Neural cell (in vitro differentiated cells): Measurements from ENCODE around the gene BCAP29. TPM values are rescaled to one million over a fixed set of nuclear protein-coding genes. Genes with fewer than 3 reads are reported as not detected.

Experiments
- H2AFZ ChIP-seq: fragments of 200-600, 300-800 bp; sonication (generic), shearing (Covaris generic); 2 replicates; pipeline ENCODE4 v1.6.0; 2014; ENCODE audit warnings: low read depth, mild to moderate bottlenecking, antibody characterized with exemption, low read length, moderate library complexity
- H3F3A ChIP-seq: fragments of 200-600 bp; shearing (Covaris generic); 2 replicates; pipeline ENCODE4 v1.6.1; 2016; ENCODE audit warnings: mild to moderate bottlenecking, moderate library complexity, mixed read lengths, antibody characterized with exemption, low read length; ENCODE audit not compliant: insufficient read depth, poor library complexity, severe bottlenecking
- H3K27ac ChIP-seq: fragments of 200-600, 300-800 bp; sonication (generic), shearing (Covaris generic); 2 replicates; pipeline ENCODE4 v1.5.1; 2014; ENCODE audit warnings: mild to moderate bottlenecking, low read length, moderate library complexity
- H3K27me3 ChIP-seq: fragments of 300-800, 200-600 bp; sonication (generic), shearing (Covaris generic); 2 replicates; pipeline ENCODE4 v1.6.0; 2014; ENCODE audit warnings: mild to moderate bottlenecking, low read depth, low read length, moderate library complexity; ENCODE audit not compliant: insufficient read depth
- H3K36me3 ChIP-seq: fragments of 300-800, 200-600 bp; sonication (generic), shearing (Covaris generic); 2 replicates; pipeline ENCODE4 v1.5.1; 2014; ENCODE audit warnings: mild to moderate bottlenecking, antibody characterized with exemption, low read length, moderate library complexity; ENCODE audit not compliant: insufficient read depth
- H3K4me2 ChIP-seq: fragments of 300-800, 200-600 bp; sonication (generic), shearing (Covaris generic); 2 replicates; pipeline ENCODE4 v1.6.0; 2014; ENCODE audit warnings: mild to moderate bottlenecking, low read length
- H3K4me3 ChIP-seq: fragments of 300-800, 200-600 bp; sonication (generic), shearing (Covaris generic); 2 replicates; pipeline ENCODE4 v1.5.1; 2014; ENCODE audit warnings: mild to moderate bottlenecking, low read length, moderate library complexity
- H3K79me2 ChIP-seq: fragments of 200-600 bp; shearing (Covaris generic); replicated peaks from 2 replicates; pipeline ENCODE4 v1.6.0; 2014; ENCODE audit warnings: mild to moderate bottlenecking, low read length, moderate library complexity; ENCODE audit not compliant: insufficient read depth
- H3K9ac ChIP-seq: fragments of 300-800, 200-600 bp; sonication (generic), shearing (Covaris generic); 2 replicates; pipeline ENCODE4 v1.6.1; 2016; ENCODE audit warnings: mild to moderate bottlenecking, low read length, mixed read lengths
- H3K9me2 ChIP-seq: fragments of 200-600 bp; shearing (Covaris generic); 2 replicates; pipeline ENCODE4 v1.6.1; 2016; ENCODE audit warnings: mild to moderate bottlenecking, low read length, mixed read lengths; ENCODE audit not compliant: insufficient read depth
- H3K9me3 ChIP-seq: fragments of 200-600, 300-800 bp; sonication (generic), shearing (Covaris generic); 2 replicates; pipeline ENCODE4 v1.6.1; 2016; ENCODE audit warnings: mild to moderate bottlenecking, mixed run types, low read length, moderate library complexity, mixed read lengths
- H4K20me1 ChIP-seq: fragments of 200-600 bp; shearing (Covaris generic); 2 replicates; pipeline ENCODE4 v1.6.1; 2016; ENCODE audit warnings: mild to moderate bottlenecking, mixed run types; ENCODE audit not compliant: insufficient read depth
- EP300 ChIP-seq: fragments of 450-650 bp; conservative IDR thresholded peaks from 2 replicates; pipeline ENCODE4 v1.6.1; 2014; ENCODE audit warnings: antibody characterized with exemption, mild to moderate bottlenecking, moderate library complexity; ENCODE audit not compliant: poor library complexity, severe bottlenecking
- EZH2 ChIP-seq: fragments of 200-600, 300-800 bp; shearing (Covaris generic), sonication (generic); IDR thresholded peaks from 2 replicates; pipeline ENCODE4 v1.6.1; 2014; ENCODE audit warnings: antibody characterized with exemption, low read length, borderline replicate concordance, mild to moderate bottlenecking; ENCODE audit not compliant: insufficient read depth, poor library complexity, severe bottlenecking
- MXI1 ChIP-seq: fragments of 450-650 bp; conservative IDR thresholded peaks from 2 replicates; pipeline ENCODE4 v1.6.1; 2014; ENCODE audit warnings: antibody characterized with exemption, mild to moderate bottlenecking; ENCODE audit not compliant: poor library complexity, severe bottlenecking
- POLR2AphosphoS5 ChIP-seq: IDR thresholded peaks from 2 replicates; pipeline ENCODE4 v1.6.1; 2012
- RAD21 ChIP-seq: fragments of 450-650 bp; conservative IDR thresholded peaks from 2 replicates; pipeline ENCODE4 v1.6.1; 2014; ENCODE audit warnings: antibody characterized with exemption, mild to moderate bottlenecking, moderate library complexity
- SMC3 ChIP-seq: fragments of 450-650 bp; conservative IDR thresholded peaks from 2 replicates; pipeline ENCODE4 v1.6.1; 2014; ENCODE audit warnings: antibody characterized with exemption, mild to moderate bottlenecking, moderate library complexity; ENCODE audit not compliant: poor library complexity
- TAF1 ChIP-seq: IDR thresholded peaks from 2 replicates; pipeline ENCODE4 v1.6.1; 2012; ENCODE audit warnings: low read depth
- polyA plus RNA-seq: library from polyadenylated mRNA; depleted of rRNA; stranded (reverse); fragments of >200 nt; gene quantifications from 2 replicates; pipeline ENCODE4 v1.2.3, GENCODE V29; 2014
- TF ChIP-seq, protein P1 (sequence below): fragments of 450-650 bp; IDR thresholded peaks from 2 replicates; pipeline ENCODE4 v1.5.1; 2014; ENCODE audit warnings: antibody characterized with exemption, mild to moderate bottlenecking, moderate library complexity; ENCODE audit not compliant: poor library complexity, severe bottlenecking
- TF ChIP-seq, protein P2 (sequence below): IDR thresholded peaks from 2 replicates; pipeline ENCODE4 v1.6.1; 2012; ENCODE audit warnings: borderline replicate concordance

The BCAP29 gene
- polyA plus RNA-seq, 1 donor from 2014 or later: 51.5 TPM

DNA sequence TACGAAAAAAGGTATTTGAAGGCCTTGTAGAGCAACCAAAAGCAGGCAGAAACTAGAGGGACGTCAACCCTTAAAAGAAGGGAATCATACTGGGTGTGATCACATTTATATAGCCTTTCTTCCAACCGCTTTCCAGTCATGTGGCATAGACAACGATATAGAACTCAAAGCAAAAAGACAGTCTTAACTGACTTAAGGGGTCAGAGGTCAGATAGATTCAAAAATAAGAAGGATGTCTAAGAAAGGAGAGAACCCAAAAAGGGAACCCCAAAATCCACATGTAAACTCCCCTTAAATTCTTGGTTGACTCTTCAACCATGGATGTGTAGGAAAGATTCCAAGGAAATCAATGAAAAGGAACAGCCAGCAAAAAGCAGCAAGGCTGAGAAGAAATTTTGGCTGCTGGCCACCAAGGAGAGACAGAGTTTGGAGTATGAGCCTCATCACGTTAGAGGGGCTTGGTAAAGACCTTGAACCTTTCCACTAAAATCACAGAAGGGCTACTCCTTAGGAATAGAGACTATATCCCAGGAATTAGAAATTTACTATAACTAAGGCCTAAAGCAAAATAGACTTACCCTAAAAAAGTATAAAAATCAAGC is 8.6 kb downstream of the BCAP29 start:
- no peaks in the 10 kb centered on the region for H3K27me3 ChIP-seq
- H2AFZ ChIP-seq: no peak overlapping the region
- H4K20me1 ChIP-seq: no peaks in the 10 kb centered on the region
- H3K27ac ChIP-seq: no peak overlapping the region
- no peaks in the 10 kb centered on the region for H3K9me2 ChIP-seq
- no peak overlapping the region for H3K9ac ChIP-seq
- no peak overlapping the region for H3K4me2 ChIP-seq
- no peak overlapping the region for H3K4me3 ChIP-seq
- TF ChIP-seq TAF1: no peak
- TF ChIP-seq, protein P1, sequence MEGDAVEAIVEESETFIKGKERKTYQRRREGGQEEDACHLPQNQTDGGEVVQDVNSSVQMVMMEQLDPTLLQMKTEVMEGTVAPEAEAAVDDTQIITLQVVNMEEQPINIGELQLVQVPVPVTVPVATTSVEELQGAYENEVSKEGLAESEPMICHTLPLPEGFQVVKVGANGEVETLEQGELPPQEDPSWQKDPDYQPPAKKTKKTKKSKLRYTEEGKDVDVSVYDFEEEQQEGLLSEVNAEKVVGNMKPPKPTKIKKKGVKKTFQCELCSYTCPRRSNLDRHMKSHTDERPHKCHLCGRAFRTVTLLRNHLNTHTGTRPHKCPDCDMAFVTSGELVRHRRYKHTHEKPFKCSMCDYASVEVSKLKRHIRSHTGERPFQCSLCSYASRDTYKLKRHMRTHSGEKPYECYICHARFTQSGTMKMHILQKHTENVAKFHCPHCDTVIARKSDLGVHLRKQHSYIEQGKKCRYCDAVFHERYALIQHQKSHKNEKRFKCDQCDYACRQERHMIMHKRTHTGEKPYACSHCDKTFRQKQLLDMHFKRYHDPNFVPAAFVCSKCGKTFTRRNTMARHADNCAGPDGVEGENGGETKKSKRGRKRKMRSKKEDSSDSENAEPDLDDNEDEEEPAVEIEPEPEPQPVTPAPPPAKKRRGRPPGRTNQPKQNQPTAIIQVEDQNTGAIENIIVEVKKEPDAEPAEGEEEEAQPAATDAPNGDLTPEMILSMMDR: no peak
- TF ChIP-seq, protein P2, sequence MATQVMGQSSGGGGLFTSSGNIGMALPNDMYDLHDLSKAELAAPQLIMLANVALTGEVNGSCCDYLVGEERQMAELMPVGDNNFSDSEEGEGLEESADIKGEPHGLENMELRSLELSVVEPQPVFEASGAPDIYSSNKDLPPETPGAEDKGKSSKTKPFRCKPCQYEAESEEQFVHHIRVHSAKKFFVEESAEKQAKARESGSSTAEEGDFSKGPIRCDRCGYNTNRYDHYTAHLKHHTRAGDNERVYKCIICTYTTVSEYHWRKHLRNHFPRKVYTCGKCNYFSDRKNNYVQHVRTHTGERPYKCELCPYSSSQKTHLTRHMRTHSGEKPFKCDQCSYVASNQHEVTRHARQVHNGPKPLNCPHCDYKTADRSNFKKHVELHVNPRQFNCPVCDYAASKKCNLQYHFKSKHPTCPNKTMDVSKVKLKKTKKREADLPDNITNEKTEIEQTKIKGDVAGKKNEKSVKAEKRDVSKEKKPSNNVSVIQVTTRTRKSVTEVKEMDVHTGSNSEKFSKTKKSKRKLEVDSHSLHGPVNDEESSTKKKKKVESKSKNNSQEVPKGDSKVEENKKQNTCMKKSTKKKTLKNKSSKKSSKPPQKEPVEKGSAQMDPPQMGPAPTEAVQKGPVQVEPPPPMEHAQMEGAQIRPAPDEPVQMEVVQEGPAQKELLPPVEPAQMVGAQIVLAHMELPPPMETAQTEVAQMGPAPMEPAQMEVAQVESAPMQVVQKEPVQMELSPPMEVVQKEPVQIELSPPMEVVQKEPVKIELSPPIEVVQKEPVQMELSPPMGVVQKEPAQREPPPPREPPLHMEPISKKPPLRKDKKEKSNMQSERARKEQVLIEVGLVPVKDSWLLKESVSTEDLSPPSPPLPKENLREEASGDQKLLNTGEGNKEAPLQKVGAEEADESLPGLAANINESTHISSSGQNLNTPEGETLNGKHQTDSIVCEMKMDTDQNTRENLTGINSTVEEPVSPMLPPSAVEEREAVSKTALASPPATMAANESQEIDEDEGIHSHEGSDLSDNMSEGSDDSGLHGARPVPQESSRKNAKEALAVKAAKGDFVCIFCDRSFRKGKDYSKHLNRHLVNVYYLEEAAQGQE: no peak
- no peak for TF ChIP-seq MXI1
- TF ChIP-seq POLR2AphosphoS5: no peak
- no peaks in the 10 kb centered on the region for H3K36me3 ChIP-seq
- H3K9me3 ChIP-seq: no peaks in the 10 kb centered on the region
- no peaks in the 10 kb centered on the region for H3K79me2 ChIP-seq
- H3F3A ChIP-seq: no peaks in the 10 kb centered on the region

DNA sequence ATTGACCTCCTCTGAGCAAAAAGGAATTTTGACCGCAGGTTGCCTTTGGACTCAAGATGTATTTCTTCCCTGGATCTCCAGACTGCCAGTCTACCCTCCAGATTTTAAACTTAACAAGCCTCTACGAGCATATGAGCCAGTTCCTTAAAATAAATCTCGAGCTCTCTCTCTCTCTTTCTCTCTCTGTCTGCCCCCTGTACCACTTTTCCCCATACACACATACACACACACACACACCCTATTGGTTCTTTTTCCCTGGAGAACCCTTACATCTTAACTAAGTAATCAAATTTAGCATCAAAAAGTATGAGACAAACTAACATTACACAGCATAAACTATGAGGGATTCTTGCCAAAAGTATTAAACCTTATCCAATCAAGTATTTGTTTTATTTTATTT is 11.4 kb downstream of the BCAP29 start:
- Histone ChIP-seq H3K4me2 (no peak overlapping the region), H3K27ac (no peak overlapping the region), H3F3A (no peaks in the 10 kb centered on the region), H3K4me3 (no peak overlapping the region), H3K36me3 (peaks cover 7% of the 10 kb centered on the region), H2AFZ (no peak overlapping the region), H3K9me3 (no peaks in the 10 kb centered on the region), H3K9me2 (no peaks in the 10 kb centered on the region), H3K79me2 (no peaks in the 10 kb centered on the region), H3K27me3 (no peaks in the 10 kb centered on the region), H3K9ac (no peak overlapping the region), H4K20me1 (no peaks in the 10 kb centered on the region)
- TF ChIP-seq EZH2: no peak
- TF ChIP-seq, protein P1: no peak
- TF ChIP-seq, protein P2: no peak
- no peak for TF ChIP-seq SMC3
- no peak for TF ChIP-seq TAF1
- TF ChIP-seq POLR2AphosphoS5: no peak
- no peak for TF ChIP-seq MXI1
- TF ChIP-seq RAD21: no peak
- no peak for TF ChIP-seq EP300
